Measurements from ENCODE around the gene FAM169A. TPM values are rescaled to one million over a fixed set of nuclear protein-coding genes. Genes with fewer than 3 reads are reported as not detected.
"Not testable (repeated sequence)": the region's sequence is repeated elsewhere in the genome, so short reads cannot be mapped to it uniquely, and the experiment has no call there.

Gene FAM169A, protein sequence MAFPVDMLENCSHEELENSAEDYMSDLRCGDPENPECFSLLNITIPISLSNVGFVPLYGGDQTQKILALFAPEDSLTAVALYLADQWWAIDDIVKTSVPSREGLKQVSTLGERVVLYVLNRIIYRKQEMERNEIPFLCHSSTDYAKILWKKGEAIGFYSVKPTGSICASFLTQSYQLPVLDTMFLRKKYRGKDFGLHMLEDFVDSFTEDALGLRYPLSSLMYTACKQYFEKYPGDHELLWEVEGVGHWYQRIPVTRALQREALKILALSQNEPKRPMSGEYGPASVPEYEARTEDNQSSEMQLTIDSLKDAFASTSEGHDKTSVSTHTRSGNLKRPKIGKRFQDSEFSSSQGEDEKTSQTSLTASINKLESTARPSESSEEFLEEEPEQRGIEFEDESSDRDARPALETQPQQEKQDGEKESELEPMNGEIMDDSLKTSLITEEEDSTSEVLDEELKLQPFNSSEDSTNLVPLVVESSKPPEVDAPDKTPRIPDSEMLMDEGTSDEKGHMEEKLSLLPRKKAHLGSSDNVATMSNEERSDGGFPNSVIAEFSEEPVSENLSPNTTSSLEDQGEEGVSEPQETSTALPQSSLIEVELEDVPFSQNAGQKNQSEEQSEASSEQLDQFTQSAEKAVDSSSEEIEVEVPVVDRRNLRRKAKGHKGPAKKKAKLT
- total RNA-seq (10 to 100 TPM in 4 of 5 experiments, 1 to 10 TPM in 1; 2.3 to 22.4 (median 15.6) TPM), polyA plus RNA-seq (10 to 100 TPM in 1 of 2 donors, 1 to 10 TPM in 1; 4.7 to 11.3 TPM), total RNA-seq (39.4 reads per million, percentile 66 among the genes with 10 or more reads in this experiment)

DNA sequence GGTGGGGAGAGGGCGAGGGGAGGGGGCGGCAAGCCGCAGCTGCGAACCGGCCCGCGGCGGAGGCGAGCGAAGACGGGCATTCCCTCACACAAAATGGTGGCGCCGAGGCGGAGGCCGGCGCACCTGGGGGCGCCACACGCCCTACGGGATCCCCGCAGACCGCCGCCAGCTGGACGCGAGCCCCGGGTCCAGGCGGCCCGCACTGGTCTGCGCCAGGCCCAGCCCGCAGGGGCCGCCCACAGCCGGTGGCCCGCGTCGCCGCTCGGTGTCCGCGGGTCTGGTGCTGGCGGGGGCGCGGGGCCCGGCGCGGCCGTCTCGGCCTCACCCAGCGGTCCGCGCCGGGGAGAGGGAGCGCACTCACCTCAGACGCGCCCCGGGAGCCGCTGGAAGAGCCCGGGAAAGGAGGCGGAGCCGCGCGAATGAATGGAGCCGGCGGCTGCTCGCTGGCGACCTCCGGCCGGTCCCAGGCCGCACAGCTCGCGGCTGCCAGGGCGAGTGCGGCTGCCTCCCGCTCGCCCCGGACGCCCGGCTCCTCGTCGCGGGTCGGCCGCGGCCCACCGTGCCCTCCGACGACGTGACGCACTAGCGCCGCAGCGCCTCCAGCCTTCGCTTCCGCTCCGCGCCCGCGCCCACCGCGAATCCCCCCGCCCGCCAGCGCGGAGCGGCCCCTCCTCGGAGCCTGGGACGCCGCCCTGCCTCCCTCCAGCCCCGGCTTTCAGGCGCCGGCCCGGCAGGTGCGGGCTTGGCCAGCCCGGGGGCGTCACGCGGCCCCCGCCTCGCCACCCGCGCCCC is at the start of gene FAM169A:
FAM169A (minus strand) TSS at position 584 of the 792 bp plus-strand sequence. CDS start 24,711 bp downstream, outside the sequence.
- Histone ChIP-seq H3K27ac (ENCODE audit: low read depth, low read length) (peak within 1 kb of the TSS; percentile 78), H3K4me3 (ENCODE audit: low read length) (peak within 1 kb of the TSS; percentile 69), H3K9me3 (ENCODE audit: control insufficient read depth in 2 of 3, low read length in 3 of 3) (no peaks in the 10 kb centered on the region), H3K27me3 (ENCODE audit: control insufficient read depth in 2 of 2, insufficient read depth in 2 of 2, low read length in 2 of 2) (no peaks in the 10 kb centered on the region), H3K36me3 (ENCODE audit: control insufficient read depth in 2 of 3, insufficient read depth in 3 of 3, low read length in 3 of 3) (no peaks in the 10 kb centered on the region), H3K4me1 (ENCODE audit: control insufficient read depth in 2 of 2, insufficient read depth in 2 of 2, low read length in 2 of 2) (peaks cover 4 to 8% of the 10 kb centered on the region in 2 donors)
- peaks cover 7 to 49% (median 42%) of the 10 kb centered on the region in 7 donors for H3K4me1 Mint-ChIP-seq
- H3K27me3 Mint-ChIP-seq = peaks cover 0 to 26% (median 0%) of the 10 kb centered on the region in 5 donors
- H3K36me3 Mint-ChIP-seq = no peaks in the 10 kb centered on the region
- H3K4me3 Mint-ChIP-seq = peak within 1 kb of the TSS; percentile 87 to 99 (median 97)
- ChIA-PET CTCF (interaction anchor here (1.0 kb wide), 1 partner anchor 103 kb away, joined by 3 read pairs; no protein-coding TSS in a partner anchor), POLR2A (interaction anchor here (0.6 to 2.0 kb wide), 7 partner anchors 11 to 1538 kb away, joined by 3 to 6 read pairs (median 4); partner anchors contain the start of genes ANKRD31, GCNT4 and HMGCR)
- DNase-seq (peak; percentile 40 to 71 (median 61)), ATAC-seq (peak; percentile 81)
- H3K27ac Mint-ChIP-seq = peak within 1 kb of the TSS; percentile 79 to 97 (median 95)
- intact Hi-C loops (cut with micrococcal nuclease) = loop anchor here (1.0 to 5.0 kb wide), 8 partner anchors 99 to 1369 kb away; partner anchors contain the start of genes GFM2 (in 2 of the 2), NSA2 (in 2 of the 2), ANKRD31 (in 1 of the 2) and BTF3 (in 1 of the 2)
- no peaks in the 10 kb centered on the region for H3K9me3 Mint-ChIP-seq

- ChIA-PET POLR2A (no interaction called here), CTCF (interaction anchor here (0.6 to 1.2 kb wide), 2 partner anchors 39 to 149 kb away, joined by 3 read pairs; partner anchors contain the start of genes GFM2 and NSA2)
- no peak for ATAC-seq
Observed at GRCh38 chr5:74915488-74915887, 49.3 kb upstream of the FAM169A start.

DNA sequence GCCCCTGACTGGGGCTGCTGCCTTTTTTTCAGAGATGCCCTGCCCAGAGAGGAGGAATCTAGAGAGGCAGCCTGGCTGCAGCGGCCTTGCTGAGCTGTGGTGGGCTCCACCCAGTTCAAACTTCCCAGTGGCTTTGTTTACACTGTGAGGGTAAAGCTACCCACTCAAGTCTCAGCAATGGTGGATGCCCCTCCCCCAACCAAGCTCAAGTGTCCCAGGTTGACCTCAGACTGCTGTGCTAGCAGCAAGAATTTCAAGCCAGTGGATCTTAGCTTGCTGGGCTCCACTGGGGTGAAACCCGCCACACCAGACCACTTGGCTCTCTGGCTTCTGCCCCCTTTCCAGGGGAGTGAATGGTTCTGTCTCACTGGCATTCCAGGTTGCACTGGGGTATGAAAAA is 45.2 kb upstream of the FAM169A start:
- Mint-ChIP-seq H3K27me3 (peaks cover 0 to 19% (median 5%) of the 10 kb centered on the region in 5 donors), H3K9me3 (peaks cover 0 to 18% (median 7%) of the 10 kb centered on the region in 11 donors)
- H3K36me3 ChIP-seq (ENCODE audit: control insufficient read depth in 2 of 3, insufficient read depth in 3 of 3, low read length in 3 of 3); intact Hi-C loops (cut with micrococcal nuclease); H3K27ac ChIP-seq (ENCODE audit: low read depth, low read length); ATAC-seq; H3K27me3 ChIP-seq (ENCODE audit: control insufficient read depth in 2 of 2, insufficient read depth in 2 of 2, low read length in 2 of 2); DNase-seq; CTCF ChIA-PET; H3K4me1 ChIP-seq (ENCODE audit: control insufficient read depth in 2 of 2, insufficient read depth in 2 of 2, low read length in 2 of 2); H3K4me3 ChIP-seq (ENCODE audit: low read length); H3K36me3 Mint-ChIP-seq; POLR2A ChIA-PET; H3K4me1 Mint-ChIP-seq; H3K4me3 Mint-ChIP-seq; H3K9me3 ChIP-seq (ENCODE audit: control insufficient read depth in 2 of 3, low read length in 3 of 3); H3K27ac Mint-ChIP-seq: not testable (repeated sequence)

More at GRCh38 chr5:74915488-74915887, 49.3 kb upstream of the FAM169A start:
- H3K36me3 Mint-ChIP-seq = peaks cover 0 to 1% (median under 1%) of the 10 kb centered on the region in 5 donors
- peaks cover 0 to 13% (median 5%) of the 10 kb centered on the region in 5 donors for H3K27me3 Mint-ChIP-seq
- Histone ChIP-seq H3K4me1 (ENCODE audit: control insufficient read depth in 2 of 2, insufficient read depth in 2 of 2, low read length in 2 of 2) (no peaks in the 10 kb centered on the region), H3K27ac (ENCODE audit: low read depth, low read length) (no peak overlapping the region), H3K9me3 (ENCODE audit: control insufficient read depth in 2 of 3, low read length in 3 of 3) (no peaks in the 10 kb centered on the region), H3K4me3 (ENCODE audit: low read length) (no peak overlapping the region), H3K36me3 (ENCODE audit: control insufficient read depth in 2 of 3, insufficient read depth in 3 of 3, low read length in 3 of 3) (no peaks in the 10 kb centered on the region), H3K27me3 (ENCODE audit: control insufficient read depth in 2 of 2, insufficient read depth in 2 of 2, low read length in 2 of 2) (no peaks in the 10 kb centered on the region)
- no peak overlapping the region for H3K27ac Mint-ChIP-seq
- H3K4me3 Mint-ChIP-seq = no peak overlapping the region
- peaks cover 0 to 2% (median 0%) of the 10 kb centered on the region in 11 donors for H3K9me3 Mint-ChIP-seq
- no peak for DNase-seq
- intact Hi-C loops (cut with micrococcal nuclease) = loop anchor here in 1 of 2 donors (5.0 kb wide), 1 partner anchor 228 kb away; the partner anchor contains the start of gene HEXB
- no peaks in the 10 kb centered on the region for H3K4me1 Mint-ChIP-seq

GRCh38 chr5:74909888-74910287 is 43.7 kb upstream of the FAM169A start:
- POLR2A ChIA-PET; H3K27me3 ChIP-seq (ENCODE audit: control insufficient read depth in 2 of 2, insufficient read depth in 2 of 2, low read length in 2 of 2); H3K4me1 Mint-ChIP-seq; H3K36me3 ChIP-seq (ENCODE audit: control insufficient read depth in 2 of 3, insufficient read depth in 3 of 3, low read length in 3 of 3); H3K27ac Mint-ChIP-seq; H3K27ac ChIP-seq (ENCODE audit: low read depth, low read length); H3K4me3 ChIP-seq (ENCODE audit: low read length); DNase-seq; ATAC-seq; H3K4me1 ChIP-seq (ENCODE audit: control insufficient read depth in 2 of 2, insufficient read depth in 2 of 2, low read length in 2 of 2); H3K36me3 Mint-ChIP-seq; H3K9me3 ChIP-seq (ENCODE audit: control insufficient read depth in 2 of 3, low read length in 3 of 3); H3K4me3 Mint-ChIP-seq; intact Hi-C loops (cut with micrococcal nuclease): not testable (repeated sequence)
- peaks cover 0 to 19% (median 5%) of the 10 kb centered on the region in 5 donors for H3K27me3 Mint-ChIP-seq
- peaks cover 0 to 18% (median 7%) of the 10 kb centered on the region in 11 donors for H3K9me3 Mint-ChIP-seq
- CTCF ChIA-PET = interaction anchor here (0.6 kb wide), 1 partner anchor 1682 kb away, joined by 3 read pairs; no protein-coding TSS in a partner anchor

DNA sequence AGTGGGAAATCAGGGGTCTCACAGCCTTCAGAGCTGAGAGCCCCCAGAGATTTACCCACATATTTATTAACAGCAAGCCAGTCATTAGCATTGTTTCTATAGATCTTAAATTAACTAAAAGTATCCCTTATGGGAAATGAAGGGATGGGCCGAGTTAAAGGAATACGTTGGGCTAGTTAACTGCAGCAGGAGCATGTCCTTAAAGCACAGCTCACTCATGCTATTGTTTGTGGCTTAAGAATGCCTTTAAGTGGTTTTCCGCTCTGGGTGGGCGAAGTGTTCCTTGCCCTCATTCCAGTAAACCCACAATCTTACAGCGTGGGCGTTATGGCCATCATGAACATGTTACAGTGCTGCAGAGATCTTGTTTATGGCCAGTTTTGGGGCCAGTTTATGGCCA is 42.0 kb upstream of the FAM169A start:
- H3K9me3 ChIP-seq (ENCODE audit: control insufficient read depth in 2 of 3, low read length in 3 of 3); H3K4me3 ChIP-seq (ENCODE audit: low read length); H3K27me3 ChIP-seq (ENCODE audit: control insufficient read depth in 2 of 2, insufficient read depth in 2 of 2, low read length in 2 of 2); H3K27ac ChIP-seq (ENCODE audit: low read depth, low read length); H3K36me3 Mint-ChIP-seq; H3K27me3 Mint-ChIP-seq; H3K4me3 Mint-ChIP-seq; ATAC-seq; intact Hi-C loops (cut with micrococcal nuclease); CTCF ChIA-PET; H3K27ac Mint-ChIP-seq; DNase-seq; H3K4me1 ChIP-seq (ENCODE audit: control insufficient read depth in 2 of 2, insufficient read depth in 2 of 2, low read length in 2 of 2); H3K4me1 Mint-ChIP-seq; H3K36me3 ChIP-seq (ENCODE audit: control insufficient read depth in 2 of 3, insufficient read depth in 3 of 3, low read length in 3 of 3): not testable (repeated sequence)
- POLR2A ChIA-PET = interaction anchor here (0.6 kb wide), 1 partner anchor 259 kb away, joined by 3 read pairs; no protein-coding TSS in a partner anchor
- peaks cover 0 to 18% (median 7%) of the 10 kb centered on the region in 11 donors for H3K9me3 Mint-ChIP-seq

DNA sequence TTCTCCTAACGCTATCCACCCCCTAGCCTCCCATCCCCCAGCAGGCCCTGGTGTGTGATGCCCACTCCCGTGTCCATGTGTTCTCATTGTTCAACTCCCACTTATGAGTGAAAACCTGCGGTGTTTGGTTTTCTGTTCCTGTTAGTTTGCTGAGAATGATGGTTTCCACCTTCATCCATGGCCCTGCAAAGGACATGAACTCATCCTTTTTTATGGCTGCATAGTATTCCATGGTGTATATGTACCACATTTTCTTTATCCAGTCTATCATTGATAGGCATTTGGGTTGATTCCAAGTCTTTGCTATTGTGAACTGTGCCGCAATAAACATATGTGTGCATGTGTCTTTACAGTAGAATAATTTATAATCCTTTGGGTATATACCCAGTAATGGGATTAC is 38.5 kb upstream of the FAM169A start:
- H3K4me1 ChIP-seq (ENCODE audit: control insufficient read depth in 2 of 2, insufficient read depth in 2 of 2, low read length in 2 of 2); POLR2A ChIA-PET; CTCF ChIA-PET; H3K4me3 Mint-ChIP-seq; H3K36me3 ChIP-seq (ENCODE audit: control insufficient read depth in 2 of 3, insufficient read depth in 3 of 3, low read length in 3 of 3); H3K27me3 Mint-ChIP-seq; H3K27ac ChIP-seq (ENCODE audit: low read depth, low read length); H3K27ac Mint-ChIP-seq; H3K4me1 Mint-ChIP-seq; H3K9me3 Mint-ChIP-seq; H3K36me3 Mint-ChIP-seq; H3K4me3 ChIP-seq (ENCODE audit: low read length); H3K9me3 ChIP-seq (ENCODE audit: control insufficient read depth in 2 of 3, low read length in 3 of 3); ATAC-seq; DNase-seq; H3K27me3 ChIP-seq (ENCODE audit: control insufficient read depth in 2 of 2, insufficient read depth in 2 of 2, low read length in 2 of 2): not testable (repeated sequence)
- intact Hi-C loops (cut with micrococcal nuclease) = loop anchor here in 1 of 2 donors (5.0 kb wide), 1 partner anchor 232 kb away; no protein-coding TSS in a partner anchor

Measured in naive thymus-derived CD4-positive, alpha-beta T cell (primary cell).